ENCODE data around the gene CCDC73. TPM values are rescaled to one million over a fixed set of nuclear protein-coding genes. Genes with fewer than 3 reads are reported as not detected.
"Not testable (repeated sequence)": the region's sequence is repeated elsewhere in the genome, so short reads cannot be mapped to it uniquely, and the experiment has no call there.

The CCDC73 gene
- total RNA-seq, 1 donor from 2014 or later = 0.09 TPM

- ATAC-seq = no peak
- H3K4me3 ChIP-seq = no peak overlapping the region
- DNase-seq = no peak
- no peaks in the 10 kb centered on the region for H3K36me3 ChIP-seq
- intact Hi-C loops (cut with DNase I) = no loop called here
- no peak for TF ChIP-seq CTCF (IDR thresholded peaks at IDR 0.05)
- H3K27me3 ChIP-seq (ENCODE audit: low read depth) = no peaks in the 10 kb centered on the region
- H3K4me1 ChIP-seq = no peaks in the 10 kb centered on the region
- no peak overlapping the region for H3K27ac ChIP-seq
- no peaks in the 10 kb centered on the region for H3K9me3 ChIP-seq
Observed at GRCh38 chr11:32786811-32787210, 7.7 kb downstream of the CCDC73 start.

GRCh38 chr11:32785262-32785661, 9.2 kb downstream of the CCDC73 start:
- Histone ChIP-seq H3K27me3 (ENCODE audit: low read depth) (no peaks in the 10 kb centered on the region), H3K36me3 (no peaks in the 10 kb centered on the region), H3K9me3 (no peaks in the 10 kb centered on the region), H3K4me3 (no peak overlapping the region), H3K27ac (no peak overlapping the region), H3K4me1 (no peaks in the 10 kb centered on the region)
- intact Hi-C loops (cut with DNase I) = no loop called here
- TF ChIP-seq CTCF (IDR thresholded peaks at IDR 0.05) = no peak
- ATAC-seq (no peak), DNase-seq (no peak)

- TF ChIP-seq CTCF (IDR thresholded peaks at IDR 0.05) = no peak
- H3K36me3 ChIP-seq = no peaks in the 10 kb centered on the region
- no peak overlapping the region for H3K27ac ChIP-seq
- intact Hi-C loops (cut with DNase I) = no loop called here
- H3K27me3 ChIP-seq (ENCODE audit: low read depth) = no peaks in the 10 kb centered on the region
- no peak overlapping the region for H3K4me3 ChIP-seq
- DNase-seq (no peak), ATAC-seq (no peak)
- no peaks in the 10 kb centered on the region for H3K4me1 ChIP-seq
- no peaks in the 10 kb centered on the region for H3K9me3 ChIP-seq
Observed at GRCh38 chr11:32781721-32782120, 12.7 kb downstream of the CCDC73 start.

- H3K4me3 ChIP-seq; H3K9me3 ChIP-seq; DNase-seq; H3K27ac ChIP-seq; H3K36me3 ChIP-seq; intact Hi-C loops (cut with DNase I); ATAC-seq; H3K4me1 ChIP-seq; H3K27me3 ChIP-seq (ENCODE audit: low read depth): not testable (repeated sequence)
Observed at GRCh38 chr11:32780839-32781238, 13.6 kb downstream of the CCDC73 start.

GRCh38 chr11:32779136-32779535, 15.3 kb downstream of the CCDC73 start:
- H3K27me3 ChIP-seq (ENCODE audit: low read depth) = no peaks in the 10 kb centered on the region
- no peak for TF ChIP-seq CTCF (IDR thresholded peaks at IDR 0.05)
- intact Hi-C loops (cut with DNase I) = no loop called here
- H3K4me1 ChIP-seq = no peaks in the 10 kb centered on the region
- H3K4me3 ChIP-seq = no peak overlapping the region
- H3K9me3 ChIP-seq = no peaks in the 10 kb centered on the region
- H3K36me3 ChIP-seq = no peaks in the 10 kb centered on the region
- H3K27ac ChIP-seq = no peak overlapping the region
- DNase-seq = no peak
- ATAC-seq = no peak

GRCh38 chr11:32775908-32776307, 18.6 kb downstream of the CCDC73 start:
- ATAC-seq (no peak), DNase-seq (no peak)
- Histone ChIP-seq H3K9me3 (no peaks in the 10 kb centered on the region), H3K27ac (no peak overlapping the region), H3K27me3 (ENCODE audit: low read depth) (no peaks in the 10 kb centered on the region), H3K4me3 (no peak overlapping the region), H3K36me3 (no peaks in the 10 kb centered on the region), H3K4me1 (no peaks in the 10 kb centered on the region)
- no peak for TF ChIP-seq CTCF (IDR thresholded peaks at IDR 0.05)
- intact Hi-C loops (cut with DNase I) = no loop called here
